A673 (cell line): ENCODE data around the gene FAM89B. TPM values are rescaled to one million over a fixed set of nuclear protein-coding genes. Genes with fewer than 3 reads are reported as not detected.
A peak's percentile ranks its signal among the peaks of the same experiment; 100 is the strongest.

ENCODE experiments used
- BruUV-seq: library from RNA; stranded (reverse); fragments of 400-500 nt; replicated peaks from 2 replicates; lab custom pipeline; 2021; lab: Mats Ljungman, UMichigan
- CTCF ChIA-PET: fragments of 300-600 bp; sonication (Branson Sonifier 250); formaldehyde crosslinking; loops from one replicate; lab custom pipeline; 2022; ENCODE audit warnings: antibody characterized with exemption; lab: Charles Lee
- POLR2A ChIA-PET: fragments of 300-600 bp; sonication (Branson Sonifier 250); formaldehyde crosslinking; loops from one replicate; lab custom pipeline; 2022; ENCODE audit warnings: antibody characterized with exemption; ENCODE audit not compliant: low non-redundant PET; lab: Charles Lee
- DNase-seq: peaks from one replicate; pipeline ENCODE4 v3.0.0-alpha.2; 2015; ENCODE audit warnings: low spot score
- H3K27ac ChIP-seq: fragments of 200-600 bp; sonication (generic); 2 replicates; pipeline ENCODE4 v1.5.1; 2016; ENCODE audit warnings: mixed run types, low read depth, mild to moderate bottlenecking, mixed read lengths, antibody characterized with exemption, low read length; ENCODE audit not compliant: poor library complexity, severe bottlenecking
- H3K27me3 ChIP-seq: fragments of 200-600 bp; sonication (generic); replicated peaks from 2 replicates; pipeline ENCODE4 v1.6.1; 2017; ENCODE audit warnings: mixed run types, low read depth, mild to moderate bottlenecking, mixed read lengths, antibody characterized with exemption, low read length; ENCODE audit not compliant: insufficient read depth, poor library complexity
- H3K36me3 ChIP-seq: fragments of 200-600 bp; sonication (generic); 2 replicates; pipeline ENCODE4 v1.6.1; 2016; ENCODE audit warnings: mixed run types, mild to moderate bottlenecking, mixed read lengths, antibody characterized with exemption, low read length; ENCODE audit not compliant: insufficient read depth, poor library complexity, severe bottlenecking
- H3K4me1 ChIP-seq: fragments of 200-600 bp; sonication (generic); 2 replicates; pipeline ENCODE4 v1.6.1; 2017; ENCODE audit warnings: mixed run types, mild to moderate bottlenecking, mixed read lengths, antibody characterized with exemption, low read length; ENCODE audit not compliant: insufficient read depth, poor library complexity, severe bottlenecking
- H3K4me3 ChIP-seq: fragments of 200-600 bp; sonication (generic); 2 replicates; pipeline ENCODE4 v1.5.1; 2016; ENCODE audit warnings: low read depth, mixed run types, mild to moderate bottlenecking, mixed read lengths, low read length; ENCODE audit not compliant: poor library complexity, severe bottlenecking
- H3K9me3 ChIP-seq: fragments of 200-600 bp; sonication (generic); 2 replicates; pipeline ENCODE4 v1.6.1; 2016; ENCODE audit warnings: mixed run types, low read depth, mild to moderate bottlenecking, mixed read lengths, antibody characterized with exemption, low read length; ENCODE audit not compliant: poor library complexity, severe bottlenecking
- EZH2 ChIP-seq: fragments of 200-600 bp; sonication (generic); IDR thresholded peaks from 2 replicates; pipeline ENCODE4 v1.6.1; 2017; ENCODE audit warnings: borderline replicate concordance, low read depth, mild to moderate bottlenecking, mixed read lengths, antibody characterized with exemption, low read length; ENCODE audit not compliant: poor library complexity, severe bottlenecking
- intact Hi-C: fragments of 100-400 bp; cut with micrococcal nuclease; formaldehyde crosslinking; loops from one replicate; pipeline ENCODE4 v1.10.0; 2022; ENCODE audit not compliant: unreplicated experiment
- total RNA-seq: library from RNA; stranded (reverse); gene quantifications from 2 replicates; pipeline ENCODE4 v1.2.3, GENCODE V29; 2021
- TF ChIP-seq, protein P1 (sequence below): fragments of 300-800, 200-600 bp; sonication (generic); conservative IDR thresholded peaks from 2 replicates; pipeline ENCODE4 v1.5.1; 2017; ENCODE audit warnings: low read depth, mild to moderate bottlenecking, antibody characterized with exemption, low read length, moderate library complexity, mixed read lengths

Gene FAM89B
- total RNA-seq, 1 experiment from 2014 or later = 88.3 TPM

DNA sequence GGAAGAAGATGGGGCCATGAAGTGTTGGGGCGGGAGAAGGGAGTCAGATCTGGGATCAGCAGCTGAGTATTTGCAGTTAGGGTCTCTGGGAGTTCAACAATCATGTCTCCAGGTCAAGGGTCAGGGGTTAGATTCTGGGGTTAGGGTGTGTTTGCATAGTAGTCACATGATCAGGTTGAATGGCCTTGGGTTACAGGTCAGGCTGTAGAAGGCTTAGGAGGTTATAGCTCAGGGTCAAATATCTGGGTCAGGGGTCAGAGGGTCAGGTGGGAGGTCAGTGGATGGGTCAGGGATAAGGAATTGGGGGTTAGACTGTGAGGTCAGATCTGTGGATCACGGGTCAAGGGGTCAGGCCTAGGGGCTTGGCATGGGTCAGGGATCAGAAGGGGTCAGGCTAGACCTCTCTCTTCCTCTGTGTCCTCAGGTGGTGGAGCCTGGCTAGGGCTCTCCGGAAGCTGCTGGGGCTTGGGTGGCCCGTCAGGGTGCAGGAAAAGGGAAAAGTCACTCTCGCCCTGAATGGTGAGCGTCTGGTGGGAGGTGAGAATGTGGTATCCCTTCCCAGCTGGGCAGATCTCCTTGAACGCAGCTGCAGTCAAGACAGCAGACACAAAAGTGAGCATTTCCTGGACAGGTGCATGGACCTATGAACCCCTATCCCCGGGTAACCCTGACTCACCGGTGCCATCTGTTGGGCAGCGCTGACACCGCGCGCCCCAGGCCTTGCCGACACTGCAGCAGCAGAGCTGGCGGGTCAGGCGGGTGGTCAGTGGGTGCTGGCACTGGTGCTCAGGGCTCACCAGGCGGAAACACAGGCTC lies 20.6 kb upstream of the FAM89B start:
- Histone ChIP-seq H3K27me3 (no peaks in the 10 kb centered on the region), H3K27ac (no peak overlapping the region), H3K4me3 (no peak overlapping the region), H3K4me1 (peaks cover 13% of the 10 kb centered on the region), H3K9me3 (no peaks in the 10 kb centered on the region), H3K36me3 (peaks cover 11% of the 10 kb centered on the region)
- TF ChIP-seq EZH2 = no peak
- TF ChIP-seq, protein P1, sequence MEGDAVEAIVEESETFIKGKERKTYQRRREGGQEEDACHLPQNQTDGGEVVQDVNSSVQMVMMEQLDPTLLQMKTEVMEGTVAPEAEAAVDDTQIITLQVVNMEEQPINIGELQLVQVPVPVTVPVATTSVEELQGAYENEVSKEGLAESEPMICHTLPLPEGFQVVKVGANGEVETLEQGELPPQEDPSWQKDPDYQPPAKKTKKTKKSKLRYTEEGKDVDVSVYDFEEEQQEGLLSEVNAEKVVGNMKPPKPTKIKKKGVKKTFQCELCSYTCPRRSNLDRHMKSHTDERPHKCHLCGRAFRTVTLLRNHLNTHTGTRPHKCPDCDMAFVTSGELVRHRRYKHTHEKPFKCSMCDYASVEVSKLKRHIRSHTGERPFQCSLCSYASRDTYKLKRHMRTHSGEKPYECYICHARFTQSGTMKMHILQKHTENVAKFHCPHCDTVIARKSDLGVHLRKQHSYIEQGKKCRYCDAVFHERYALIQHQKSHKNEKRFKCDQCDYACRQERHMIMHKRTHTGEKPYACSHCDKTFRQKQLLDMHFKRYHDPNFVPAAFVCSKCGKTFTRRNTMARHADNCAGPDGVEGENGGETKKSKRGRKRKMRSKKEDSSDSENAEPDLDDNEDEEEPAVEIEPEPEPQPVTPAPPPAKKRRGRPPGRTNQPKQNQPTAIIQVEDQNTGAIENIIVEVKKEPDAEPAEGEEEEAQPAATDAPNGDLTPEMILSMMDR = peak; percentile 73
- CTCF ChIA-PET = no interaction called here
- peak; percentile 66 for DNase-seq
- intact Hi-C loops = no loop called here
- POLR2A ChIA-PET = no interaction called here
- BruUV-seq = no TSS peak

DNA sequence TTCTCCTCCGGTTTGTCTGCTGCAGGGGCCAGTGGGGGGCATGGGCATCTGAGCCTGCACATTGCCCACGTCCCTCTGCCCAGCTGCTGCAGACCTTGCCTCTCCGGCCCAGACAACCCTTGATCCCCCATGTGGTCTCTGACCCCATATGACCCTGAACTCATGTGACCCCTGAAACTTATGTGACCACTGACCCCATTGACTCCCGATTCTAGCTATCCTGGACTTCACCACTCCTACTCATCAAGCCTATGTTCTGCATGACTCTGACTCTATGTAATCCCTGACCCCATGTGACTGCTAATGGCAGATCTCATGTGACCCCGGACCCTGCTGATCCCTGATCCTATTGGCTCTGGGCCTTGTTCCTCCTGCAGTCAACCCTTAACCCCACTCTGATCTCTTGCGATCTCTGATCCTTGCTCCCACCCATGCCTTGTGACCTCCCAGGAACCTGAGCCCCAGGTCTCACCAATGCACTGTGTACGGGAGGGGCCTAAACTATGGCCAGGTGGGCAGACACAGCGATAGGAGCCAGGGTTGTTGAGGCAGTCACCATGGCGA lies 19.9 kb upstream of the FAM89B start:
- Histone ChIP-seq H3K27me3 (no peaks in the 10 kb centered on the region), H3K4me1 (peaks cover 14% of the 10 kb centered on the region), H3K9me3 (no peaks in the 10 kb centered on the region), H3K4me3 (no peak overlapping the region), H3K27ac (no peak overlapping the region), H3K36me3 (peaks cover 10% of the 10 kb centered on the region)
- no peak for DNase-seq
- no TSS peak for BruUV-seq
- POLR2A ChIA-PET = no interaction called here
- CTCF ChIA-PET = no interaction called here
- TF ChIP-seq, protein P1 = no peak
- TF ChIP-seq EZH2 = no peak
- intact Hi-C loops = no loop called here

DNA sequence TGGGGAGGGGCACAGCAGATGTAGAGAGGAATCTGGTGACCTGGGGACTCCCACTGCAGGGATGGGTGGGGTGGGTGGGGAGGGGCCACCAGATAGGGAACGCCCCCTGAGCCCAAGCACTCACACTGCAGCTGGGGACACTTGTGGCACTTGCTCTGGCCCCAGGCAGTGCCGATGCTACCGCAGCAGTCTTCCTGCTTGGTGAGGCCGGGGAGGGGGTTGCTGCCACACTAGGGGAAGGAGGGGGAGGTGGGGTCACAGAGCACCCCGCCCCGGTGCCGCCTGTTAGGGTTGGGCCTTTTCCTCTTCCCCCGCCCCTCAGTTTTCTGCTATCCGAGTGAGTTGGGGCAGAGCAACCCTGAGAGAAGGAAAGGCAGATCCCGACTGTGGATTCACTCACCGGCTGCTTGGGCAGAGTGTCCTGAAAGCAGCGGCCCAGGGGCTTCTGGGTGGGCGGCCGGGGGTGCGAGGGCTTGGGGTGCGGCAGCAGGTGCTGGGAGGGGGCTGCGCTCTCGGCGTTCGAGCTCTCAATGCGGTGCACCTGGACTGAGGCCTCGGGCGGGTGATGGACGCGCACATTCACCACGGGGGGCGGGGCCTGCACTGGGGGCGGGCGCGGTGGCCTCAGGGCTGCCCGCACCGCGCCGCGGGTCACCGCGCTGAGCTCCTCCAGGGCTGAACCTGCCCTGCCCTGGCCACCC lies 18.9 kb upstream of the FAM89B start:
- DNase-seq = peak; percentile 73
- intact Hi-C loops = no loop called here
- H3K4me1 ChIP-seq = peaks cover 14% of the 10 kb centered on the region
- peaks cover 9% of the 10 kb centered on the region for H3K36me3 ChIP-seq
- H3K4me3 ChIP-seq = no peak overlapping the region
- ChIA-PET POLR2A (interaction anchor here (0.6 kb wide), 1 partner anchor 24 kb away, joined by 3 read pairs; no protein-coding TSS in a partner anchor), CTCF (no interaction called here)
- H3K9me3 ChIP-seq = no peaks in the 10 kb centered on the region
- BruUV-seq = no TSS peak
- no peaks in the 10 kb centered on the region for H3K27me3 ChIP-seq
- no peak for TF ChIP-seq EZH2
- TF ChIP-seq, protein P1 = no peak
- peak overlapping the region; percentile 25 for H3K27ac ChIP-seq
